ENCODE results near the gene ANKRD13D.

DNA sequence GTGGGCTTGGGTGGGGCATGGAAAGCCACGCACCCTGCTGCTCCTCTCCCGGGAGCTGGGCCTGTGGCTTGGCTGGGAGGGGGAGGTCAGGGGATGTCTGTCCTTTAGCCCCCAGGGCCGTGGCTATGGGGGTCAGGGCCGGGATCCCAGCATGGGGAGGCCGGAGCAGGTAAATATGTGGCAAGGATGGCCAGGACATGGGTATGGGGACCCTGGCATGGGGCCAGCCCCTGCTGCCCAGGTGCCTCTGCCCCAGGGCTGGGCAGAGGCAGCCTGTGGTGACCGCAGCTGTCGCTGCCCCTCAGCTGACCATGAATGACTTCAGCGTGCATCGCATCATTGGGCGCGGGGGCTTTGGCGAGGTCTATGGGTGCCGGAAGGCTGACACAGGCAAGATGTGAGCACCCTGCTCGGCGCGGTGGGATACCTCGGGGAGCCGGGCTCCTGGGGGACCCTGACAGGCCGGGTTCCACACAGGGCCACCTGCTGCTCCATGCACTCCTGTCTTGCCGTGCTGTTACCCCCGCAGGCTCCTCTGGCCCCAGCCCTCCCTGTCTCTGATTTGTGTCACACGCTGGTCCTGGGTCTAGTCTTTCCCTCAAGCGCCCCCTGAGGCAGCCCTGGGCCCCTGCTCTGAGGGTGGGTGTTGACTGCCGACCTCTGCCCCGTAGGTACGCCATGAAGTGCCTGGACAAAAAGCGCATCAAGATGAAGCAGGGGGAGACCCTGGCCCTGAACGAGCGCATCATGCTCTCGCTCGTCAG is 8.1 kb upstream of the ANKRD13D start:
- TF ChIP-seq, protein P1, sequence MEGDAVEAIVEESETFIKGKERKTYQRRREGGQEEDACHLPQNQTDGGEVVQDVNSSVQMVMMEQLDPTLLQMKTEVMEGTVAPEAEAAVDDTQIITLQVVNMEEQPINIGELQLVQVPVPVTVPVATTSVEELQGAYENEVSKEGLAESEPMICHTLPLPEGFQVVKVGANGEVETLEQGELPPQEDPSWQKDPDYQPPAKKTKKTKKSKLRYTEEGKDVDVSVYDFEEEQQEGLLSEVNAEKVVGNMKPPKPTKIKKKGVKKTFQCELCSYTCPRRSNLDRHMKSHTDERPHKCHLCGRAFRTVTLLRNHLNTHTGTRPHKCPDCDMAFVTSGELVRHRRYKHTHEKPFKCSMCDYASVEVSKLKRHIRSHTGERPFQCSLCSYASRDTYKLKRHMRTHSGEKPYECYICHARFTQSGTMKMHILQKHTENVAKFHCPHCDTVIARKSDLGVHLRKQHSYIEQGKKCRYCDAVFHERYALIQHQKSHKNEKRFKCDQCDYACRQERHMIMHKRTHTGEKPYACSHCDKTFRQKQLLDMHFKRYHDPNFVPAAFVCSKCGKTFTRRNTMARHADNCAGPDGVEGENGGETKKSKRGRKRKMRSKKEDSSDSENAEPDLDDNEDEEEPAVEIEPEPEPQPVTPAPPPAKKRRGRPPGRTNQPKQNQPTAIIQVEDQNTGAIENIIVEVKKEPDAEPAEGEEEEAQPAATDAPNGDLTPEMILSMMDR (IDR thresholded peaks at IDR 0.05 in 8 of 11, conservative IDR thresholded peaks at IDR 0.05 in 3 of 11), result no peak
- TF ChIP-seq POLR2AphosphoS5 (IDR thresholded peaks at IDR 0.05), result peak in 1 of 3 donors; percentile 54
